HK-2 (cell line): ENCODE results near the gene MEF2C.
"Not testable (repeated sequence)": the region's sequence is repeated elsewhere in the genome, so short reads cannot be mapped to it uniquely, and the experiment has no call there.

Experiments
- DNase-seq: peaks from one replicate; pipeline ENCODE4 v3.0.0-alpha.2; 2018; ENCODE audit not compliant: unreplicated experiment

Gene MEF2C

DNA sequence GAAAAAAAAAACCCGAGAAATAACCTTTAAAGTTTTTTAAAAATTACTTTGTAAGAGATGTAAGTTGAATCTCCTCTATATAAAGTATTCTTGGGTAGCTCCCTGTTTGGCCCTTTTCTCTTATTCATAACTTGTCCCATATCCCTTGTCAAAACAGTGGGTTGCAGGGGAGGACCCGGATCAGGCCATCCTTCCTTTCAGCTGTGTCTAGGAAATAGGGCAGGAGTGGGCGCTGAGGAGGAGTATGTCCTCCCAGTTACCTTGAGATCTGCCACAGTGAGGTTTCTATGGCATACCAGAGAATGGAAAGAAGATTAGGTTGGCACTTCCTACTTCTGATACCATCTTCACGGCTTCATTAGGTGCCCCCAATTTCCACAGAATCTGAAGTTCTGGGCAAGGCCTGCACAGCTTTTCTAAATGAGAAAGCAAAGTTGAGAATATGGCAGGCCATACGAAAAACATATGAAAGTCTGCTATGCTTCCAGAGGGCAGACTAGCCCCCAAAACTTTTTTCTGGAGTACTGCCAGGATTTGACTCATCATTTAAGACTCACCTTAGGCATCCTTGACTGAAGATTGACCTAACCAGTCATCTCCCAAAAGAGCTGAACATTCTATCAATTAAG, 20.3 kb downstream of the MEF2C start:
- no peak for DNase-seq

DNA sequence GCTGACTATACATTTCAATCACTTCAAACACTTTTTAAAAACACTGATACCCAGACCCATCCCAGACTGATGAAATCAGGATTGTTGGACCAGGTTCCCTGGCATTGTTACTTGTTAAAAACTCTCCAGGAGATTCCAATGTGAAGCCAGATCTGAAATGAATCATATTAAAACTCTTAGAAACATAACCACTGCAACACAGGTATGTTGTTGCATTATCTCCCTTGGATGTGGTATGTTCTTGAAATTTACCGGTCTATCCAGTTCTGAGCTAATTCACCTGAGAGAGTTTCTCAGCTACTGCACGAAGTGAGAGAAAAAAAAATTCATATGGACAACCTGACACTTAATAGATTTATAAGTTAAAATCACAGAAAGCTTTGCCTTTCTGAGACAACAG, 21.8 kb downstream of the MEF2C start:
- no peak for DNase-seq

DNA sequence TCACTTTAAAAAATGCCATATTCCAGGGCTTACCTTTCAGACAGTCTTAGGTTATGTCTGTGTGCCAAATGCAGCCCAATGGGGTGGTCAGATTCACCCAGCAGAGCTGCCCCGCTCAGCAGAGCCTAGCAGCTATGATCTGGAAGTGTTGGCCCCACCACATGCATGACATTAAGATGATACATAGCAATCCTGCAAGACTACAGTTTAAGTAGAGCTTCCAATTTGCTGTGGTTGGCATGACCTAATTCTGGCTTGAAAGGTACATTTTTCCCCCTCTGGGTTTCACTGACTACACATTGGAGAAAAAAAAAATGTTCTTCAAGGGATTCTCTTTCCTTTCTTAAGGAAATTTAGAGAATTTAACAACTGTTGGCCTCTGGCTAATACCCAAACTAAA, 22.5 kb downstream of the MEF2C start:
- DNase-seq: no peak

DNA sequence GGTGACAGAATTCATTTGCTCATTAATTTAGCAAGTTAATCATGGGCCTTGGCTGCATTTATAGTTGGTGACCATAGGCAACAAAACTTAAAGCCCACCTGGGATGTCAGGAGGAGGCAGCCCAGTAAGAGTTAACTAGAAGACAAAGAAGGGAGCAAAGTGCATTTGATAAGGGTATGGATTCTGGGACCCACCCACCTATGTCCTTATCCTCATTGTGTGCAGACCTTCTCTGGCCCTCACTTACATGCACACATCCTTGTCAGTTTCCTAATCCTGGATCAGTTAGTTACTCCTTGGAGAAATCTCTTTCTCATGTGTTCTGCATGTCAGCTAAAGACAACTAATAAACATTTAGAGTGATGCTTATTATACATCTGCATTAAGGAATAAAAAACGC, 24.6 kb downstream of the MEF2C start:
- DNase-seq: no peak

DNA sequence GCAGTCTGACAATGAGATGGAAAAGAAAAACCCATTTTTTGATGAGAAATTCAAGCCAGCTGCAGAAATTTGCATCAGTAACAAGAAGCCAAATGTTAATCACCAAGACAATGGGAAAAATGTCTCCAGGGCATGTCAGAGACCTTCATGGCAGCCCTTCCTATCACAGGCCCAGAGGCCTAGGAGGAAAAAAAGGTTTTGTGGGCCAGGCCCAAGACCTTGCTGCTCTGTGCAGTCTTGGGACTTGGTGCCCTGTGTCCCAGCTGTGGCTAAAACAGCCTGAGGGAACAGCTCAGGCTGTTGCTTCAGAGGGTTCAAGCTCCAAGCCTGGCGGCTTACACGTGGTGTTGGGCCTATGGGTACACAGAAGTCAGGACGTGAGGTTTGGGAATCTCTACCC, 26.6 kb downstream of the MEF2C start:
- not testable (repeated sequence) for DNase-seq

DNA sequence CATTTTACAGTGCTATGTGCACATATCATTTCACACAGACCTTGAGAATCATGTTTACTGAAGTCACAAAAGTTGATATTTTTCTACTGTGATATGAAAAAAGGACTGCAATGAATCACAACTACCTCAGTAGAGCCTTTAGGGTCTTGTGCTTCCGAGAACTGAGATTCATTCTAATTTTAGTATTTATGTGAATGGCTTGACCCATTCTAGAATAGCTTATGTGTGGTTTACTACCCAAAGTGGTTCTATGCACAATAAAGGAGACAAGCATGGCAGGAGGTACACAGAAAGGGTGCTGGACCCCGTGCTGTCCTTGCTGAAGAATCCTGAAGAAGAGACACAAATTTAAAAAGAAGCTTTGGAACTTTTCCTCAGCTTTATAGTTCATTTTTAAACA, 28.2 kb downstream of the MEF2C start:
- no peak for DNase-seq

DNA sequence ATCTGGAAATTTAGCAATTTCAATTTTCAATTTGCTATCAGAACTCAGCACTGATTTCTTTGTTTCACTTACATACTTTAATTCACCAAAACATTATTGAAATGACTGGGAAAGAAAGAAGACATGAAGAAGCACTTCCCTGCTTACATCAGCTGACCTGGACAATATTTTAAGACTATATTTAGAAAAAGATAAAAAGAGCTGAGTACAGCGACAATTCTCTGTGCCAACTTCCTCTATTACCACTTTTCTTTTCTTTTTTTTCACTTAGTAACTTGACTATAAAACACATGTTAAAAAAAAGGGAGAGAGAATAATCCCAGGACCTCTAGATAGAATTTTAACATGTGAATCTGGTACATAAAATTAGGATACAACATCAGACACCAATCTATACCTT, 35.6 kb downstream of the MEF2C start:
- no peak for DNase-seq

DNA sequence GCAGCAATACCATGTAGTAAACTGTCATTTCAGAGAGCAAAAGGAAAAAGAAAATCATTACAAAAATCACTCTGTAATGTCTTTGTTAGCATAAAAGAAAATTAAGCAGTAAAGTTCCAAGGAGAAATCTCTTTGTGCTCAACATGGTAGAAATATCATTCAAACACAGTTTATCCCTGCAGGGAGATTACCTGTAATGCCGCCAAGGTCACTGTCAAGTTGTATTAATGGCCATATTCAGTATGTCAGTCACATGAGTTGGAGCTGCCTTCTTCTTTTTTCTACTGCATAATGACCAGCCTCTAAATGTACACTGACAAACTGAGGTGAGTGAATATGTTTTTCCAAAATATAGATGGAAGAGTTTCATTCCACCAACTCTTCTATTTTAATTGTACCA, 36.5 kb downstream of the MEF2C start:
- no peak for DNase-seq

DNA sequence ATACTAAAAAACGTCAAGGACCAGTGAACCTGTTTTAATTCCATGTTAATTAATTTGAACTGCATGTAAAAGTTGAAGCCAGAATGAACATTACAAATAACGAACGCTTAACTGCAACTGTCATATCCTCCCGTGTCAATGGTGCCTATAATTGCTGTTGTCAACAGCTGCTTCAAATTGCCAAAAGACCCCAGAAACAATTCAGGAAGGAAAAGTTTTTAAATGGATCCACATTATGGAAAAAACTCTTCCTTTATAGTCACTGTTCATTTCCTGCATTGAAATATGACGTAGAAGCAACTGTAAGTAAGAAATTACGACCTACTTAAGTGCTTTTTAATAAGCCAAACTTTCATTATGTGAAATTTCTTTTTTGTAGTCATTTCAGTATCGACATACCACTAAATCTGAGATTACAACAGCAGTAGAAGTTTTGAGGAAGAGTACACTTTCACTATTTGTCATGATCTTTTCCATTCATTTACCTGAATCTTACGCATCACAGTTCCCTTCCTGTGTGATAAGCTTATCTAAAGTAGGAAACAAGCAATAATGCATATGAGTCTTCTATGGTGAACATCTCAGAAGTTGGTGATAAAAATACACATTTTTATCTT, 37.8 kb downstream of the MEF2C start:
- no peak for DNase-seq

DNA sequence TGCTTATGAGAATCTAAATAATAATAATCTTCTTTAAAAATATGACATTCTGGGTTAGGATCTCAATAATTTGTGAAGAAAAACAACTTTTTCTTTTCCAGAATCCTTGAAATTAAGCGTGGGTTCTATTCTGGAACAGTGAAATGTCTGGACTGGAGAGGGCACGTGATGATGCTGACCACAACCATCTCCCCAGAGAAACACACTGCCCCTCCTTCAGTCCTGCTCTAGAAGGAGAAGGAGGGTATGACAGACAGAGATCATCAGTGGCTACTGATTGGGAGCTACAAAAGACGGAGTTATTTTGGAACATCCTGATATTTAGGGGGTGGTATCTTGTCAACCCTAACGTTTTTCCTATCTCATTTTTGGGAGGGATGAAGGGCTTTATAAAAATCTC, 40.2 kb downstream of the MEF2C start:
- no peak for DNase-seq

DNA sequence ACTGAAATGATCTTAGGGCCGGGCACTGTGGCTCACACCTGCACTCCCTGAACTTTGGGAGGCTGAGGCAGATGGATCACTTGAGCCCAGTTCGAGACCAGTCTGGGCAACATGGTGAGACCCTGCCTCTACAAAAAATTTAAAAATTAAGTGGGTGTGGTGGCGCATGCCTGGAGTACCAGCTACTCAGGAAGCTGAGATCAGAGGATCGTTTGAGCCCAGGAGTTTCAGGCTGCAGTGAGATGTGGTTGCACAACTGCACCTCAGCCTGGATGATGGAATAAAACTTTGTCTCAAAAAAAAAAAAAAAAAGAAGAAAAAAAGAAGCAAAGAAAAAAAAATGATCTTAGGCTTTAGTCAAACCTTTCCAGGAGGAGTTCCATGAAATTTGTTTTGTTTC, 41.8 kb downstream of the MEF2C start:
- DNase-seq: no peak

DNA sequence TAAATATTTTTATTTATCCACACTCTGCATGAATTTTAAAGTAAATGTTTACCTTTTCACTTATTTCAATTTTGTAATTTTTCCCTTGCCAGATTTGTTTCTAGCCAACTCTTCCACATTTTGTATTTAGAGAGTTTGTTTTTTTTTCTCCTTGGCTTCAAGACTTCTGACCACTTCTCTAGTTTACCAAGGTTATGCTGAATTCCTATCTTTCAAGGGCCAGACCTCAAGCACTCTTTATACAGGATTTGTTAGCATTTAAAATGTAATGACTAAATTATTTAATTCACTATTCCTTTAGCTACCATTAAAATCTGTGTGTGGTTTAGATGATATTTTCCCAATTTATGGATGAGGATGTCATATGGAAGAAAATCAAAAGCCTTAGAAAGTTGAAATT, 42.5 kb downstream of the MEF2C start:
- DNase-seq: no peak

DNA sequence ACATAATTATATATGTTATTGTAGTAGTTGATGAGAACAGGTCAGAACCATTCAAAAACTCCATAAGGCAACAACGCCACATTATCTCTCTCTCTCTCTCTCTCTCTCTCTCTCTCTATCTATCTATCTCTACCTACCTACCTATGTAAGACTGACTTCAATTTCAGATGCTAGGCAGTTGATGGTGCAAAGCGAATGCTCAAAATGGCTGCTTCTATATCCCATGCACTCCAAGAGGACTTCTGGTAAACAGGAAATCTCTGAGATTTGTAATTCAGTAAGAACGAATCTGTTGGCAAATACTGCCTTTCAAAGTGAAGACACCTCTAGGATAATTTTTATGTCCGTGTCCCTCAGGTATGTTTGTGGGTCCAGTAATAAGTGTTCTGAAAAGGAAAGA, 43.7 kb downstream of the MEF2C start:
- no peak for DNase-seq

DNA sequence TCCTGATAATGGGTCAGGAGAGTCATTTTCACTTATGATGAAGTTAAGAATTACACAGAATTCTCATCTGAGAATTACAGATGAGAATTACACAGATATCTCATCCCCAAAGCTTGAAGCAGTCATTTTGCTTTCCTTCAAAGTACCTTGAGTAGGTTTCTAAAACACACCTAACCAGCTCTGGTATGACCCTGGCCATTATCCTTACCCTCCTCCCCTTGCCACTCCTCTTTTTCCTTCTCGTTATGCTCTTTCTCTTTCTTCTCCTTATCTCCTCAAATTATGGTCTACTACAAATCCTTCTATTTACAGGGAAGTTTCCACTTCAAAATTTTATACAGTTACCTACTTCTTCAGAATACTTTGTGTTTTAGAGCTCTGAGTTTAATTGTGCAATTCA, 44.5 kb downstream of the MEF2C start:
- DNase-seq: no peak

DNA sequence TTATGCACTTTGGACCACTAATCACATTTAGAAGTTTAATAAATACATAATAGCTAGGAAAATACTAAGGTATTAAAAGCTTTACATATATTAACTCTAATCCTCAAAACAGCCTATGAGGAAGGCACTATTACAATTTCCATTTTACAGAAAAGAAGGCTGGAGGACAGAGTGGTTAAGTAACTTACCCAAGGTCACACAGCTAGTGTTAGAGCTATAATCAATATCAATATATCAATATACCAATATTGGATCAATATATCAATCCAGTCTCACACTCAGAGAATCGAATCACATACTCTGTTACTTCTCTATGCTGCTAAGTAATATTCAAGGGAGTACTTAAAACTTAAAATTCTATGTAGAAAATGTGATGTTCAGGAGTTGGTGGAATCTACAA, 45.2 kb downstream of the MEF2C start:
- no peak for DNase-seq

DNA sequence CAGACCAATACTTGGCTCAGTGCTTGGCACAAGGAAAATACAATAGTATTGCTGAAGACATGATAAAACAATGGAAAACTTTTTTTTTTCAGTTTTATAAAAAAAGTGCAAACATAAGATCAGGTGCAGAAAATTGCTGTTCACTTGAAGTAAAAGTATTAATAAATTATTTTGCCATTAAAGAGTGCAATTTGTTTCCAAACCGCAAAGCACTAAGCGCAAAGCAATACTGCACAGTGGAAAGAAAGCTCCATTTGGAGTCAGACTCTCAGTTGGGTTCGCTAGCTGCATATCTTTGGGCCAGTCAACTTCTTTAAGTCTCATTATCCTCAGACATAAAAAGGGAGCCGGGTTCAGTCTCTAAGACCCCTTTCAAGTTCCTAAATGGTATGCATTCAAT, 45.8 kb downstream of the MEF2C start:
- DNase-seq: no peak

DNA sequence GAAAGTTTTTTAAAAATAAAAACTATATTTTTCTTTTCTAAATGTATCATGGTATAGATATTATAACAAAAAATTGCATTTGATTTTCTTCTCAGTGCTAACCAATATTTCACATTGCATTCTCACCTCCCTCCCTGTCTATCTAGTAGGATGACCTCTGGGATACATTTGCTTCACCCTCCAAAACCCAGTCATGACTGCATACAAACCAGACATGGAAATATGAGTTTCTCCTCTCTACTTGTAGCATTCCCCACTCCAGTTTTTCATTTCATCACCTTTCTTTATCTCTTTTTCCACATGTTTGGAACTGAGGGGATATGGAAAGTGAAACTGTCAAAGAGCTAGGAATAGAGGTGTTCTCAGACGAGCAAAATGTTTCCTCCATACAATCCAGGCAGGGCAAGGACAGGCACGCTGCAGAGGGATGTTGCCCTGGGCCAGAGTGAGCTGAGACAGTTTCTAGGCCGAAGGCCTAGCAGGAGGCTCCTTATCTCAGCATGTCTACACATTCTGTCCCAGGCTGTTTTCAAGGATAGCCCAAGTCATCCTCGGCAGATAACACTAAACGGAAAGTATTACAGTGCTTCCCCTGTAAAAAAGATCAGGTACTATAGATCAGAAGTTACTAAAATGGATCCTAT, 46.7 kb downstream of the MEF2C start:
- DNase-seq: no peak

DNA sequence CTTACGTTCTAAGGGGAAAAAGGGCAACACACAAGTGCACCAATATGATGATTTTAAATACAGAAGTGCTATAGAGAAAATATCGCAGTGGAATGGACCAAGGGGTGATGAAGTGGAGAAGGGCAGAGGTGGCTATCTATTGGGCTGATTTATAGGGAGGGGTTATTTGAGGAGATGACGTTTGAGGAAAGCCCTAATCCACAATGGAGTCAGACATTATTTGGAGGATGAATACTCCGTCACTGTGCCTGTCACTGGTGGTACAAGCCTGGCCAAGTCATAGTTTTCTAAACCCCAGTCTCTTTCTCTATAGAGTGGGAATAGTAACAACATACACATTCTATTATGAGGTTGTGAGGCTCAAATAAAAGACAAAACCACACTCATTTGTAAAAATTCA, 48.5 kb downstream of the MEF2C start:
- no peak for DNase-seq

DNA sequence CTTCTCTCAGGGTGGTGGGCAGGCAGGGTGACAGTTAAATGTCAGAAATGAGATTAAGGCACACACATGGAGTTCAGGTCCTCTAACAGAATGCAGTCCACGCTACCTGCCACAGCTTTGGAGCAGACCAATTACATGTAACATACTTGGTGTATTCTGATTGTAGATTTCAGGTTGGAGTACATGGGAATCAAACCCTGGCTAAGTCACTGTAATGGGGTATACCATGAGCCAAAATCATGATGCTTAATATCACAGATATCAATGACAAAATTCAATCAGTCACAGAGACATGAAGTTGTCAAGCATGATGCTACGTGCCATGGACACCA, 48.9 kb downstream of the MEF2C start:
- DNase-seq: no peak

DNA sequence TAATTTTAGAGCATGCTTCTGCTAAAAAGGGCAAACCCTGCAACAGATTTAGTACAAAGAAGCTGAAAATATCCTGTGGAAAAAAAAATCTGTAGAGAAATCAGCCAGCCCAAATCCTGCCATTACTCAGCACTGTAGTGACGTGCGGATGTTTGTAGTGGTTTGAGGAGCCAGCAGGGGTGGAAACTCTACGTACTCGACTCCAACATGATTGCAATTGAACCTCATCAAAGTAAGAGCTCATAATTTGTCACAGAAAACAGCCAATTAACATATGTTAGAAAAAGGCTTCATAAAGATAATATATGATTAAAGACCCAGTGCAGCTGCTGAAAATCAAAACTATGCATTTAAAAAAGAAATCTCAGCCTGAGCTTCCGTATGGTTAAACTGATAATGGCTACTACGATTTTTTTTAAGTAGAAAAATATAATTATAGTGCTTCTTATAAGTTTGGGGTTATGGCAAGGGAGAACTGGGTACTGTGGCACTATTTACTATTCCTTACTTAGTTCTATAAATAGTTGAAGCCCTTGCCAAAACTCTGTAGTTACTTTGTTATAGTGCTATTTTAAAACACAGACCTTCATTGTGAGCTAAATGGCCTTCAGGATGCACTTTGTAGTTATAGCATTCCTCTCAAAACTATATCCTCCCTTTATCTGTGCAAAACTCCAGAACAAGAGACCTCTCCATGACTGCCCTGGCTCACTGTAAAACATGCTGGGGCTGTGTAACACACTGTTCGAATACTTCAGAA, 49.4 kb downstream of the MEF2C start:
- DNase-seq: no peak

DNA sequence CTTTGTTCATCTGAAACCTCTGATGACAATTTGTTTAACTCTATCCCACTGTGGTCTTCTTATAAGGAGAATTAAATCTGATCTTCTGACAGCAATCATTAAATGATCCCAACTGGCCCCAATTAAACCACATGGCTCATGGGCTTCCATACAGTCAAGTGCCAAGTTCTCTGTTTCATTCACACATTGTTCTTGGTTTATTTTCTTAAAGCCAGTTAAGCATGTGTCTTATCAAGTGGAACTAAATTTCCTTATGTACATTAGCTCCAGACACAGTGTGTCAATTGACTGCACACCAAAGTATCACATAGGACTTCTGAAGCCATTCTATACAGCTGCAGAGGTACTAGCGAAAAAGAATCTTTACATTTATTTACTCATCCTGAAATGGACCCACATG, 51.2 kb downstream of the MEF2C start:
- no peak for DNase-seq

DNA sequence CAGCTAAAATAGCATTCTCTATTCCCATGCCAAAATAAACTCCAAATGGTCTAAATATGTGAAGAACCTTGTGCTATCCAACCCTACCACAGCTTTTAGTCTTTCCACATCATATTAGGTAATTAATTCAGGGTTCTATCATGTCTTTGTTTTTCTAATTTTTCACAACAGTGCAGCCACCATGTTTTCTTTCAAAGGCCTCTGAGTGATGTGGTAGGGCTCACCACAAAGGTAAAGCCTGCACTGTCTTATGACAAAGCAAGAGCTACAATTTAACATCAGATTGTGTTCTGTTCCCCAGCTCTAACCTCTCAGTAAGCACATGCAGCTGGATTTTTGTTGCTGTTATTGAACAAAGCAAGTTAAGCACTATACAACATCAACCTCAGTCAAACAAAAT, 52.4 kb downstream of the MEF2C start:
- DNase-seq: no peak

DNA sequence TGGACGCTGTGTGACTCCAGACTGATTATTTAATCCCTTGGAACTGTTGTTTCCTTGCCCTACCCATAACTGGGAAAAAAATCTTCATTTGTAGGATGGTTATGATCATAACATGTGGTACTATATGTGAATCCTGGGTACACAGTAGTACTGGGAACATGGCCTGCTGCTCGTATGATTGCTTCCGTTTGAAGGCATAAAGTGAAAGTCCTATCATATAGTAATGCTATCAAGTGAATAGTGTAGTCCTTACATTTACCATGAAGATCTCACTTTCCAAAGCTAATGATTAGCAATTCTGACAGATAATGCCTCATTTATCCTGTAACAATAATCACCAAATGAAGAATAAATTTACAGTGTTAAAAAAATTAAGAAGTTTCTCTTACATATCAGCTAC, 53.2 kb downstream of the MEF2C start:
- DNase-seq: no peak
